GM23338 (cell line): ENCODE measurements around the gene SFTPB. TPM values are rescaled to one million over a fixed set of nuclear protein-coding genes. Genes with fewer than 3 reads are reported as not detected.

Experiments
- ATAC-seq: fragments of 200-7000 bp; cut with Tn5 transposase; 3 replicates; pipeline ENCODE4 v1.9.1; 2020
- DNase-seq: peaks from one replicate; pipeline ENCODE4 v3.0.0-alpha.2; 2015; ENCODE audit warnings: low spot score
- H2AFZ ChIP-seq: fragments of 200-600 bp; sonication (generic); 2 replicates; pipeline ENCODE4 v1.8.0; 2016; ENCODE audit warnings: antibody characterized with exemption, mild to moderate bottlenecking, moderate library complexity
- H3F3A ChIP-seq: fragments of 200-600 bp; sonication (generic); replicated peaks from 2 replicates; pipeline ENCODE4 v1.8.0; 2017; ENCODE audit warnings: antibody characterized with exemption, mixed run types, low read depth
- H3K27ac ChIP-seq: fragments of 200-600 bp; sonication (generic); 2 replicates; pipeline ENCODE4 v1.6.1; 2016; ENCODE audit warnings: low read depth
- H3K27me3 ChIP-seq: fragments of 200-600 bp; sonication (generic); 2 replicates; pipeline ENCODE4 v1.8.0; 2016; ENCODE audit warnings: mild to moderate bottlenecking, mixed run types, moderate library complexity; ENCODE audit not compliant: insufficient read depth
- H3K36me3 ChIP-seq: fragments of 200-600 bp; sonication (generic); 2 replicates; pipeline ENCODE4 v1.8.0; 2016; ENCODE audit warnings: mild to moderate bottlenecking; ENCODE audit not compliant: insufficient read depth
- H3K4me1 ChIP-seq: fragments of 200-600 bp; sonication (generic); 2 replicates; pipeline ENCODE4 v1.8.0; 2016; ENCODE audit warnings: mild to moderate bottlenecking, moderate library complexity; ENCODE audit not compliant: insufficient read depth
- H3K4me2 ChIP-seq: fragments of 200-600 bp; sonication (generic); 2 replicates; pipeline ENCODE4 v1.7.1; 2017; ENCODE audit warnings: mixed run types
- H3K4me3 ChIP-seq: fragments of 200-600 bp; sonication (generic); 2 replicates; pipeline ENCODE4 v1.6.1; 2016; ENCODE audit warnings: mixed run types
- H3K79me2 ChIP-seq: fragments of 200-600 bp; sonication (generic); replicated peaks from 2 replicates; pipeline ENCODE4 v1.8.0; 2017; ENCODE audit warnings: mild to moderate bottlenecking; ENCODE audit not compliant: insufficient read depth
- H3K9me2 ChIP-seq: fragments of 200-600 bp; sonication (generic); 2 replicates; pipeline ENCODE4 v1.8.0; 2017; ENCODE audit not compliant: insufficient read depth
- H4K20me1 ChIP-seq: fragments of 200-600 bp; sonication (generic); replicated peaks from 2 replicates; pipeline ENCODE4 v1.8.0; 2017; ENCODE audit warnings: mild to moderate bottlenecking; ENCODE audit not compliant: insufficient read depth
- H3K27ac Mint-ChIP-seq: 2 replicates; pipeline ENCODE4 v1.8.0; 2020; ENCODE audit warnings: inconsistent platforms, mild to moderate bottlenecking, moderate library complexity, mixed read lengths
- H3K27me3 Mint-ChIP-seq: 3 replicates; pipeline ENCODE4 v1.8.0; 2022; ENCODE audit warnings: low read depth, mild to moderate bottlenecking, moderate library complexity, mixed read lengths, inconsistent platforms; ENCODE audit not compliant: insufficient read depth, poor library complexity
- H3K36me3 Mint-ChIP-seq: 3 replicates; pipeline ENCODE4 v1.8.0; 2021; ENCODE audit warnings: low read depth, mild to moderate bottlenecking, inconsistent platforms, moderate library complexity, mixed read lengths
- H3K4me1 Mint-ChIP-seq: 3 replicates; pipeline ENCODE4 v1.8.0; 2020; ENCODE audit warnings: mild to moderate bottlenecking, inconsistent platforms, mixed read lengths
- H3K4me3 Mint-ChIP-seq: 3 replicates; pipeline ENCODE4 v1.8.0; 2021; ENCODE audit warnings: moderate library complexity, mild to moderate bottlenecking, inconsistent platforms, mixed read lengths
- H3K9me3 Mint-ChIP-seq: 3 replicates; pipeline ENCODE4 v1.8.0; 2020; ENCODE audit warnings: moderate library complexity, mild to moderate bottlenecking, inconsistent platforms, mixed read lengths
- CREB1 ChIP-seq: fragments of 250-450 bp; sonication (Bioruptor Pico); IDR thresholded peaks from 2 replicates; pipeline ENCODE4 v1.5.0; 2020; ENCODE audit warnings: low read depth, mild to moderate bottlenecking, moderate library complexity
- CTCF ChIP-seq, 2 experiments: fragments of 200-600 bp in 1 of 2; sonication (generic) in 1 of 2; conservative IDR thresholded peaks; 2 replicates each; pipeline versions ENCODE4 v1.5.1 to v1.6.1; 2016 to 2017; ENCODE audit warnings: antibody characterized with exemption in 2 of 2, low read depth in 2 of 2, mild to moderate bottlenecking in 2 of 2, moderate library complexity in 1 of 2
- EZH2phosphoT487 ChIP-seq: fragments of 200-600 bp; sonication (generic); IDR thresholded peaks from one replicate; pipeline ENCODE4 v1.8.1; 2018; ENCODE audit warnings: antibody characterized with exemption; ENCODE audit not compliant: unreplicated experiment
- JUNB ChIP-seq: IDR thresholded peaks from one replicate; pipeline ENCODE4 v1.6.1; 2016; ENCODE audit warnings: antibody characterized with exemption; ENCODE audit not compliant: unreplicated experiment
- NANOG ChIP-seq: IDR thresholded peaks from 2 replicates; pipeline ENCODE4 v1.6.1; 2016; ENCODE audit warnings: antibody characterized with exemption, borderline replicate concordance
- STAT1 ChIP-seq: IDR thresholded peaks from one replicate; pipeline ENCODE4 v1.6.1; 2016; ENCODE audit warnings: antibody characterized with exemption; ENCODE audit not compliant: unreplicated experiment
- ZNF114 ChIP-seq: fragments of 250-450 bp; sonication (Bioruptor Pico); IDR thresholded peaks from 2 replicates; pipeline ENCODE4 v1.5.0; 2020; ENCODE audit warnings: mild to moderate bottlenecking, moderate library complexity
- ZNF462 ChIP-seq: fragments of 250-450 bp; sonication (Bioruptor Pico); IDR thresholded peaks from 2 replicates; pipeline ENCODE4 v1.5.0; 2020; ENCODE audit warnings: mild to moderate bottlenecking, moderate library complexity
- polyA plus RNA-seq: library from polyadenylated mRNA; unstranded; fragments of >200 nt; fragmentation: Nextera tagmentation; extraction: Ambion mirVana; gene quantifications from 2 replicates; pipeline ENCODE4 v1.2.1, GENCODE V29; 2016
- total RNA-seq: library from RNA; depleted of rRNA; stranded (reverse); fragments of >200 nt; shearing (Covaris generic); gene quantifications from 2 replicates; pipeline ENCODE4 v1.2.3, GENCODE V29; 2014
- TF ChIP-seq, protein P1 (sequence below): IDR thresholded peaks from one replicate; pipeline ENCODE4 v1.6.1; 2018; ENCODE audit warnings: antibody characterized with exemption; ENCODE audit not compliant: unreplicated experiment

Gene SFTPB
- total and polyA plus RNA-seq, 2 experiments from 2014 or later, result 0.06 TPM; not detected in 1

DNA sequence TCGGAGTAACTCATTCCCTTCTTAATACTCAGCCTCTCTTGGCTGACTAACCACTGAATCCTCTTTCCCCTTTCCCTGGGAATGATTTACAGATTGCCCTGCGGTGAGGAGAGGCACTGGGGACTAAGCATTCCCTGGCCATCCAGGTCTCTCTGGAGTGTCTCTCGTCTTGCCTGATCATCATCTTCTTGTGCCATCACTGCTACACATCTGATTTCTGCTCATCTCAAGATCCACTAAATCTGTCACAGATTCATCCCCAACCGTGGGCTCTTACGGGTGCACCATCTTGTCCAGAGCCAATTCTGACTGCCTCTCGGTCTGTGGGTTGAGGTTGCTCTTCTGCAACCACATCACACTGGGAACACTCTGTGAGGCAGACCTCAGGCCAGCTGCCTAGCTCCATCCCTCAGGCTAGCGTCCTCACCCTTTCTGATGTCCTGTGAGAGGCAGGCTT lies 12.0 kb downstream of the SFTPB start:
- Histone ChIP-seq H3K9me2 (no peaks in the 10 kb centered on the region), H2AFZ (no peak overlapping the region), H3K27ac (no peak overlapping the region), H3K27me3 (no peaks in the 10 kb centered on the region), H3K4me3 (no peak overlapping the region), H4K20me1 (peaks cover 5% of the 10 kb centered on the region; the same call in 1 of the 2 replicates), H3F3A (no peaks in the 10 kb centered on the region), H3K36me3 (peaks cover 13% of the 10 kb centered on the region), H3K4me1 (peaks cover 7% of the 10 kb centered on the region; the same call in 1 of the 2 replicates), H3K79me2 (no peaks in the 10 kb centered on the region), H3K4me2 (no peak overlapping the region)
- Mint-ChIP-seq H3K27me3 (peaks cover 1% of the 10 kb centered on the region), H3K27ac (no peak overlapping the region), H3K36me3 (peaks cover 31% of the 10 kb centered on the region), H3K9me3 (no peaks in the 10 kb centered on the region), H3K4me1 (peaks cover 4% of the 10 kb centered on the region; the same call in 2 of the 3 replicates), H3K4me3 (no peak overlapping the region)
- DNase-seq (no peak), ATAC-seq (no peak)
- TF ChIP-seq JUNB (no peak), EZH2phosphoT487 (no peak), CTCF (conservative IDR thresholded peaks at IDR 0.05; ENCODE audit: low read depth in 2 of 2) (no peak), ZNF462 (no peak), STAT1 (no peak), NANOG (no peak), CREB1 (CRISPR knock-in tag) (no peak), ZNF114 (CRISPR knock-in tag) (no peak)
- TF ChIP-seq, protein P1, sequence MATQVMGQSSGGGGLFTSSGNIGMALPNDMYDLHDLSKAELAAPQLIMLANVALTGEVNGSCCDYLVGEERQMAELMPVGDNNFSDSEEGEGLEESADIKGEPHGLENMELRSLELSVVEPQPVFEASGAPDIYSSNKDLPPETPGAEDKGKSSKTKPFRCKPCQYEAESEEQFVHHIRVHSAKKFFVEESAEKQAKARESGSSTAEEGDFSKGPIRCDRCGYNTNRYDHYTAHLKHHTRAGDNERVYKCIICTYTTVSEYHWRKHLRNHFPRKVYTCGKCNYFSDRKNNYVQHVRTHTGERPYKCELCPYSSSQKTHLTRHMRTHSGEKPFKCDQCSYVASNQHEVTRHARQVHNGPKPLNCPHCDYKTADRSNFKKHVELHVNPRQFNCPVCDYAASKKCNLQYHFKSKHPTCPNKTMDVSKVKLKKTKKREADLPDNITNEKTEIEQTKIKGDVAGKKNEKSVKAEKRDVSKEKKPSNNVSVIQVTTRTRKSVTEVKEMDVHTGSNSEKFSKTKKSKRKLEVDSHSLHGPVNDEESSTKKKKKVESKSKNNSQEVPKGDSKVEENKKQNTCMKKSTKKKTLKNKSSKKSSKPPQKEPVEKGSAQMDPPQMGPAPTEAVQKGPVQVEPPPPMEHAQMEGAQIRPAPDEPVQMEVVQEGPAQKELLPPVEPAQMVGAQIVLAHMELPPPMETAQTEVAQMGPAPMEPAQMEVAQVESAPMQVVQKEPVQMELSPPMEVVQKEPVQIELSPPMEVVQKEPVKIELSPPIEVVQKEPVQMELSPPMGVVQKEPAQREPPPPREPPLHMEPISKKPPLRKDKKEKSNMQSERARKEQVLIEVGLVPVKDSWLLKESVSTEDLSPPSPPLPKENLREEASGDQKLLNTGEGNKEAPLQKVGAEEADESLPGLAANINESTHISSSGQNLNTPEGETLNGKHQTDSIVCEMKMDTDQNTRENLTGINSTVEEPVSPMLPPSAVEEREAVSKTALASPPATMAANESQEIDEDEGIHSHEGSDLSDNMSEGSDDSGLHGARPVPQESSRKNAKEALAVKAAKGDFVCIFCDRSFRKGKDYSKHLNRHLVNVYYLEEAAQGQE, result no peak
